Right lung (tissue), 5 donors: ENCODE measurements around the gene DLGAP1. TPM values are rescaled to one million over a fixed set of nuclear protein-coding genes. Genes with fewer than 3 reads are reported as not detected.

Experiments
- DNase-seq, 2 donors: peaks; one replicate each; pipeline ENCODE4 v3.0.0-alpha.2; 2013
- polyA plus RNA-seq, 5 donors: library from polyadenylated mRNA; unstranded; fragments of 120-200 nt; gene quantifications; one replicate each; pipeline versions ENCODE4 v1.2.1 to v1.2.3, GENCODE V29; 2013; ENCODE audit warnings: inconsistent platforms in 1 of 5, low replicate concordance in 1 of 5; ENCODE audit not compliant: insufficient read length in 5 of 5, insufficient read depth in 1 of 5

DLGAP1 gene
- polyA plus RNA-seq, 5 donors, result 1.0 to 3.2 (median 2.0) TPM

- no peak for DNase-seq
Measured at GRCh38 chr18:3777719-3778118, 677.4 kb downstream of the DLGAP1 start.

GRCh38 chr18:3777122-3777521, 678.0 kb downstream of the DLGAP1 start:
- no peak for DNase-seq

GRCh38 chr18:3775996-3776395, 679.1 kb downstream of the DLGAP1 start:
- no peak for DNase-seq

GRCh38 chr18:3773303-3773702, 681.8 kb downstream of the DLGAP1 start:
- DNase-seq, result no peak

GRCh38 chr18:3771121-3771971, 683.8 kb downstream of the DLGAP1 start:
- peak; percentile 86 to 91 for DNase-seq

- no peak for DNase-seq
Measured at GRCh38 chr18:3761266-3761665, 693.8 kb downstream of the DLGAP1 start.

- DNase-seq, result no peak
Measured at GRCh38 chr18:3760741-3761140, 694.4 kb downstream of the DLGAP1 start.

- no peak for DNase-seq
Measured at GRCh38 chr18:3759099-3759498, 696.0 kb downstream of the DLGAP1 start.

GRCh38 chr18:3758531-3758930, 696.6 kb downstream of the DLGAP1 start:
- DNase-seq, result no peak

- no peak for DNase-seq
Measured at GRCh38 chr18:3757361-3757760, 697.7 kb downstream of the DLGAP1 start.

- no peak for DNase-seq
Measured at GRCh38 chr18:3753106-3753505, 702.0 kb downstream of the DLGAP1 start.

GRCh38 chr18:3748086-3748485, 707.0 kb downstream of the DLGAP1 start:
- DNase-seq, result no peak

- DNase-seq, result no peak
Measured at GRCh38 chr18:3747176-3747973, 707.7 kb downstream of the DLGAP1 start.

- DNase-seq, result no peak
Measured at GRCh38 chr18:3742541-3742940, 712.6 kb downstream of the DLGAP1 start.

GRCh38 chr18:3741333-3741732, 713.8 kb downstream of the DLGAP1 start:
- DNase-seq, result no peak

GRCh38 chr18:3728704-3729437, 726.2 kb downstream of the DLGAP1 start:
- DNase-seq, result no peak

GRCh38 chr18:3727274-3727673, 727.8 kb downstream of the DLGAP1 start:
- DNase-seq, result no peak

- no peak for DNase-seq
Measured at GRCh38 chr18:3726238-3726951, 728.7 kb downstream of the DLGAP1 start.

GRCh38 chr18:3725115-3725514, 730.0 kb downstream of the DLGAP1 start:
- DNase-seq, result no peak

GRCh38 chr18:3723554-3723953, 731.6 kb downstream of the DLGAP1 start:
- no peak for DNase-seq

- DNase-seq, result peak; percentile 52 to 67
Measured at GRCh38 chr18:3722649-3723433, 732.3 kb downstream of the DLGAP1 start.
